ENCODE measurements around the gene CNTNAP2. TPM values are rescaled to one million over a fixed set of nuclear protein-coding genes. Genes with fewer than 3 reads are reported as not detected.

CNTNAP2 gene
- total and polyA plus RNA-seq, 2 of the 4 experiments (the other 2 are of a cell fraction): not detected

DNA sequence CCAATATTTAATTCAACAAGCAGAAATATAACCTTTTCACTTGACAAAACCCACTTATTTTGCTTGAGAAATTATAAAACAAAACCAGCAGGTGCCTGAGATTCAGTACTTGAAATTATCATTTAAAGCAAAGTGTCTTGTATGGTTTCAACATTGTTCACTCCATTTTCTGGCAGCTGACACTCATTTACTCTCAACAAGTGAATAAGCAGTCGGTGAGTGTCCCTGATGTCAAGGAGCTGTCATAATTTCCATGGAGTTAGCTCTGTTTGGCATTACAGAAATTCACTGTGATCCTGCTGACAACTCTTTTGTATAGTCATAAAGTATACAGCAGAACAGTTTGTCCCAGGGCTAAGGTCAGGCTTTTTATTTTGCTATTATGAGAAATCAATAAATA lies 490.0 kb downstream of the CNTNAP2 start:
- Histone ChIP-seq H4K91ac (ENCODE audit: insufficient read depth, low read depth, low read length) (no peak overlapping the region), H3K4me3 (ENCODE audit: insufficient read depth, low read depth, low read length) (no peak overlapping the region), H3K27me3 (ENCODE audit: control insufficient read depth, insufficient read depth, low read length) (no peaks in the 10 kb centered on the region), H3K9ac (ENCODE audit: low read depth, low read length) (no peak overlapping the region), H3K27ac (ENCODE audit: insufficient read depth, low read length) (no peak overlapping the region), H2AK9ac (replicated peaks; ENCODE audit: low read depth, low read length, poor library complexity) (no peak overlapping the region), H2AFZ (replicated peaks; ENCODE audit: low read length, poor library complexity) (no peak overlapping the region), H3K56ac (ENCODE audit: extremely low read depth, insufficient read depth, low read length) (no peak overlapping the region), H4K8ac (ENCODE audit: low read depth in 2 of 2, low read length in 2 of 2) (no peak overlapping the region), H2BK5ac (ENCODE audit: low read depth, low read length, poor library complexity, severe bottlenecking) (no peak overlapping the region), H4K20me1 (ENCODE audit: insufficient read depth, low read length) (no peaks in the 10 kb centered on the region), H3K14ac (replicated peaks; ENCODE audit: low read depth, low read length) (no peak overlapping the region), H3K9me1 (ENCODE audit: insufficient read depth, low read length) (no peaks in the 10 kb centered on the region), H3K9me3 (ENCODE audit: control insufficient read depth, insufficient read depth, low read length) (no peaks in the 10 kb centered on the region), H2BK15ac (ENCODE audit: low read depth, low read length) (no peak overlapping the region), H3K4me2 (ENCODE audit: low read depth, low read length) (no peak overlapping the region), H3K23ac (ENCODE audit: low read depth, low read length) (no peak overlapping the region), H3K4ac (ENCODE audit: low read depth, low read length) (no peak overlapping the region), H3K36me3 (ENCODE audit: control insufficient read depth, insufficient read depth, low read length) (no peaks in the 10 kb centered on the region), H4K5ac (ENCODE audit: low read depth, low read length) (no peak overlapping the region), H2AK5ac (ENCODE audit: low read depth, low read length) (no peak overlapping the region), H3K18ac (ENCODE audit: low read depth, low read length) (no peak overlapping the region), H3K4me1 (ENCODE audit: control insufficient read depth, insufficient read depth, low read length) (no peaks in the 10 kb centered on the region), H2BK120ac (ENCODE audit: low read depth, low read length) (no peak overlapping the region), H2BK20ac (ENCODE audit: low read depth, low read length) (no peak overlapping the region), H3K79me1 (ENCODE audit: low read depth in 1 of 2, low read length in 2 of 2) (no peaks in the 10 kb centered on the region)
- ChIA-PET CTCF (no interaction called here), POLR2A (ENCODE audit: unreplicated experiment) (no interaction called here)
- in situ Hi-C loops (cut with MboI; ENCODE audit: low sequenced_read_pairs) (no loop called here), intact Hi-C loops (cut with micrococcal nuclease) (no loop called here), dilution Hi-C loops (cut with HindIII; ENCODE audit: low sequenced_read_pairs, unreplicated experiment) (no loop called here)
- no CpG with 5 or more reads among the region's 1 CpG for WGBS, 2 experiments (ENCODE audit: extremely low coverage in 2 of 2, insufficient read length in 1 of 2)
- no peak for ATAC-seq (ENCODE audit: low read depth)
- TF ChIP-seq NFE2L2 (IDR thresholded peaks at IDR 0.05; ENCODE audit: low read depth, low read length) (no peak), FOS (IDR thresholded peaks at IDR 0.05; ENCODE audit: low read depth, low read length) (no peak), POLR2A (IDR thresholded peaks at IDR 0.05; ENCODE audit: low read depth, low read length) (no peak), SMC3 (IDR thresholded peaks at IDR 0.05; ENCODE audit: low read depth, low read length) (no peak), RAD21 (IDR thresholded peaks at IDR 0.05; ENCODE audit: low read length) (no peak), CEBPB (IDR thresholded peaks at IDR 0.05; ENCODE audit: low read depth, low read length) (no peak)
- TF ChIP-seq, protein P1, sequence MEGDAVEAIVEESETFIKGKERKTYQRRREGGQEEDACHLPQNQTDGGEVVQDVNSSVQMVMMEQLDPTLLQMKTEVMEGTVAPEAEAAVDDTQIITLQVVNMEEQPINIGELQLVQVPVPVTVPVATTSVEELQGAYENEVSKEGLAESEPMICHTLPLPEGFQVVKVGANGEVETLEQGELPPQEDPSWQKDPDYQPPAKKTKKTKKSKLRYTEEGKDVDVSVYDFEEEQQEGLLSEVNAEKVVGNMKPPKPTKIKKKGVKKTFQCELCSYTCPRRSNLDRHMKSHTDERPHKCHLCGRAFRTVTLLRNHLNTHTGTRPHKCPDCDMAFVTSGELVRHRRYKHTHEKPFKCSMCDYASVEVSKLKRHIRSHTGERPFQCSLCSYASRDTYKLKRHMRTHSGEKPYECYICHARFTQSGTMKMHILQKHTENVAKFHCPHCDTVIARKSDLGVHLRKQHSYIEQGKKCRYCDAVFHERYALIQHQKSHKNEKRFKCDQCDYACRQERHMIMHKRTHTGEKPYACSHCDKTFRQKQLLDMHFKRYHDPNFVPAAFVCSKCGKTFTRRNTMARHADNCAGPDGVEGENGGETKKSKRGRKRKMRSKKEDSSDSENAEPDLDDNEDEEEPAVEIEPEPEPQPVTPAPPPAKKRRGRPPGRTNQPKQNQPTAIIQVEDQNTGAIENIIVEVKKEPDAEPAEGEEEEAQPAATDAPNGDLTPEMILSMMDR (conservative IDR thresholded peaks at IDR 0.05; ENCODE audit: low read depth, low read length): no peak
- no peak for DNase-seq
- BruUV-seq (replicated peaks): no TSS peak
